RWPE2 (cell line): Measurements from ENCODE around the gene LEPR.
"Not testable (repeated sequence)": the region's sequence is repeated elsewhere in the genome, so short reads cannot be mapped to it uniquely, and the experiment has no call there.

Source experiments
- ATAC-seq: fragments of 200-7000 bp; cut with Tn5 transposase; 3 replicates; pipeline ENCODE4 v1.9.1; 2021; ENCODE audit warnings: low read depth
- DNase-seq: peaks from one replicate; pipeline ENCODE4 v3.0.0-alpha.2; 2020; ENCODE audit warnings: low spot score
- H3K27ac ChIP-seq: fragments of 450-650 bp; 2 replicates; pipeline ENCODE4 v1.5.1; 2017; ENCODE audit warnings: mild to moderate bottlenecking; ENCODE audit not compliant: poor library complexity, severe bottlenecking
- H3K27me3 ChIP-seq: fragments of 250-450 bp; sonication (Bioruptor Pico); 2 replicates; pipeline ENCODE4 v1.5.1; 2021; ENCODE audit warnings: mild to moderate bottlenecking, moderate library complexity; ENCODE audit not compliant: insufficient read depth, poor library complexity, severe bottlenecking
- H3K36me3 ChIP-seq: fragments of 250-450 bp; sonication (Bioruptor Pico); 2 replicates; pipeline ENCODE4 v1.5.1; 2020; ENCODE audit warnings: low read depth, mild to moderate bottlenecking, moderate library complexity
- H3K4me1 ChIP-seq: fragments of 250-450 bp; sonication (Bioruptor Pico); 2 replicates; pipeline ENCODE4 v1.5.1; 2021; ENCODE audit warnings: mild to moderate bottlenecking, moderate library complexity; ENCODE audit not compliant: insufficient read depth, poor library complexity, severe bottlenecking
- H3K4me3 ChIP-seq: fragments of 250-450 bp; sonication (Bioruptor Pico); 2 replicates; pipeline ENCODE4 v1.5.1; 2021; ENCODE audit warnings: mild to moderate bottlenecking, moderate library complexity; ENCODE audit not compliant: severe bottlenecking
- H3K9me3 ChIP-seq: fragments of 250-450 bp; sonication (Bioruptor Pico); 2 replicates; pipeline ENCODE4 v1.5.1; 2021; ENCODE audit warnings: mild to moderate bottlenecking, moderate library complexity; ENCODE audit not compliant: severe bottlenecking
- CTCF ChIP-seq: fragments of 450-650 bp; IDR thresholded peaks from one replicate; pipeline ENCODE4 v1.5.1; 2017; ENCODE audit warnings: mild to moderate bottlenecking, moderate library complexity; ENCODE audit not compliant: poor library complexity, severe bottlenecking

Gene LEPR

DNA sequence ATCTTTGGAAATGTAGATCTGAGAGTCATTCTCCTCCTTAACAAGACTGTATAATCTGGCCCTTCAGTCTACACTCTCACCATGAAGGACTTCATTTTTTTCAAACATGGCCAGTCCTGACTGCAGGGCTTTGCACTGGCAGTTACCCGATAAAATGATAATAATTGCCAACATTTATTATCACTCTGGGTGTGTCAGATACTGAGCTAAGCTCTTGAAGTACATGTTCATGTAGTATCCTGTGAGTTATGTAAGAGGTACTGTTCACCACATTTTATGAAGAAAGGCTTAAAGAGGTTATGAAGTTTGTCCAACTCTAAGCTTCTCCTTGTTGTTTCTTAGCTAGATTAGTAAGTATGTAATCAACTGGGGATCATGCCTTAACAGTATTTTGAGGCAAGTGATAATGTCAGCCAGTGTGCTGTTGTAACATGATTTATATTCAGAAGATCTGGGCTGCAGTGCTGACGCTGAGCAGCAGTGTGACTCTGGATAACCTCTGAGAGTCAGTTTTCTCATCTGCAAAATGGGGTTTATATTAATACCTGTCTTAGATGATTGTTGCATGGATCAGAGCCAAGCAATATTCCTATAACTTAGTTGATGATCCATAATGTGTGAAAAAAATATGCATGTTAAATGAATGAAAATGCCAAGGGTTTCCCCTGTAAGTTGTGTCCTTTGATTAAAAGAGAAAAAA, 42.1 kb upstream of the LEPR start:
- ATAC-seq (no peak), DNase-seq (no peak)
- Histone ChIP-seq H3K9me3 (no peaks in the 10 kb centered on the region), H3K36me3 (no peaks in the 10 kb centered on the region), H3K27ac (no peak overlapping the region), H3K27me3 (no peaks in the 10 kb centered on the region), H3K4me3 (no peak overlapping the region), H3K4me1 (no peaks in the 10 kb centered on the region)
- no peak for TF ChIP-seq CTCF

DNA sequence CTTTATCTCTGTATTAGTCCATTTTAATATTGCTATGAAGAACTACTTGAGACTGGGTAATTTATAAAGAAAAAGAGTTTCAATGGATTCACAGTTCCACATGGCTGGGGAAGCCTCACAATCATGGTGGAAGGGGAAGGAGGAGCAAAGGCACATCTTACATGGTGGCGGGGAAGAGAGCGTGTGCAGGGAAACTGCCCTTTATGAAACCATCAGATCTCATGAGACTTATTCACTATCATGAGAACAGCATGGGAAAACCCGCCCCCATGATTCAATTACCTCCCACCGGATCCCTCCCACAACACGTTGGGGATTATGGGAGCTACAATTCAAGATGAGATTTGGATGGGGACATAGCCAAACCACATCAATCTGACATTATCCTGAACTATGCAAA, 36.0 kb upstream of the LEPR start:
- ATAC-seq: not testable (repeated sequence)

GRCh38 chr1:65386439-65386838, 34.0 kb upstream of the LEPR start:
- Histone ChIP-seq H3K36me3 (no peaks in the 10 kb centered on the region), H3K27me3 (no peaks in the 10 kb centered on the region), H3K4me1 (no peaks in the 10 kb centered on the region), H3K9me3 (no peaks in the 10 kb centered on the region), H3K4me3 (no peak overlapping the region), H3K27ac (no peak overlapping the region)
- no peak for ATAC-seq
- DNase-seq: no peak
- TF ChIP-seq CTCF: no peak

More for the DNA sequence above, 36.0 kb upstream of the LEPR start:
- not testable (repeated sequence) for H3K27me3 ChIP-seq, H3K27ac ChIP-seq, H3K36me3 ChIP-seq, H3K4me3 ChIP-seq, DNase-seq, H3K9me3 ChIP-seq, H3K4me1 ChIP-seq

- no peak for TF ChIP-seq CTCF
- Histone ChIP-seq H3K27me3 (no peaks in the 10 kb centered on the region), H3K4me3 (no peak overlapping the region), H3K27ac (no peak overlapping the region), H3K9me3 (no peaks in the 10 kb centered on the region), H3K36me3 (no peaks in the 10 kb centered on the region), H3K4me1 (no peaks in the 10 kb centered on the region)
- no peak for ATAC-seq
- DNase-seq: no peak
Observed at GRCh38 chr1:65387821-65388220, 32.6 kb upstream of the LEPR start.

- Histone ChIP-seq H3K9me3 (no peaks in the 10 kb centered on the region), H3K36me3 (no peaks in the 10 kb centered on the region), H3K27ac (no peak overlapping the region), H3K27me3 (no peaks in the 10 kb centered on the region), H3K4me3 (no peak overlapping the region), H3K4me1 (no peaks in the 10 kb centered on the region)
- ATAC-seq (no peak; the same call in 2 of the 3 replicates), DNase-seq (no peak)
- no peak for TF ChIP-seq CTCF
Observed at GRCh38 chr1:65388908-65389695, 31.4 kb upstream of the LEPR start.
